H1 (cell line): ENCODE data around the gene RAP1GDS1. TPM values are rescaled to one million over a fixed set of nuclear protein-coding genes. Genes with fewer than 3 reads are reported as not detected.

Source experiments
- CTCF ChIA-PET: fragments of 300-600 bp; sonication (Branson Sonifier 250); formaldehyde crosslinking; loops from one replicate; lab custom pipeline; 2021; ENCODE audit not compliant: partially characterized antibody; lab: Charles Lee
- POLR2A ChIA-PET: fragments of 300-600 bp; sonication (Branson Sonifier 250); formaldehyde crosslinking; loops from one replicate; lab custom pipeline; 2021; ENCODE audit warnings: inconsistent platforms; ENCODE audit not compliant: partially characterized antibody; lab: Charles Lee
- DNase-seq, 2 experiments: peaks; one replicate each; pipeline versions ENCODE4 v3.0.0 to v3.0.0-alpha.2; 2010 to 2022; ENCODE audit warnings: low spot score in 2 of 2, low read depth in 1 of 2, mixed read lengths in 1 of 2
- FAIRE-seq: peaks from 2 replicates; lab custom pipeline; 2011; peaks lifted over from hg19 to GRCh38; lab: Jason Lieb, UNC
- H2AFZ ChIP-seq: 2 replicates; pipeline ENCODE4 v1.8.1; 2012; ENCODE audit warnings: low read length, inconsistent platforms
- H2AK5ac ChIP-seq: 2 replicates; pipeline ENCODE4 v1.6.1; 2013; ENCODE audit warnings: low read depth, low read length
- H2BK120ac ChIP-seq: replicated peaks from 2 replicates; pipeline ENCODE3; 2013; ENCODE audit warnings: low read depth, low read length, inconsistent platforms
- H2BK12ac ChIP-seq: 2 replicates; pipeline ENCODE4 v1.6.1; 2013; ENCODE audit warnings: low read depth, low read length
- H2BK15ac ChIP-seq: 2 replicates; pipeline ENCODE4 v1.6.1; 2013; ENCODE audit warnings: low read length
- H2BK20ac ChIP-seq: 2 replicates; pipeline ENCODE4 v1.6.1; 2013; ENCODE audit warnings: low read length
- H2BK5ac ChIP-seq: 2 replicates; pipeline ENCODE4 v1.6.1; 2013; ENCODE audit warnings: low read depth, low read length
- H3K14ac ChIP-seq: 2 replicates; pipeline ENCODE4 v1.6.1; 2013; ENCODE audit warnings: inconsistent platforms; ENCODE audit not compliant: insufficient read length
- H3K18ac ChIP-seq: 2 replicates; pipeline ENCODE4 v1.6.1; 2013; ENCODE audit warnings: low read length; ENCODE audit errors: extremely low read depth
- H3K23ac ChIP-seq: 2 replicates; pipeline ENCODE4 v1.6.1; 2013; ENCODE audit warnings: inconsistent platforms; ENCODE audit not compliant: insufficient read length
- H3K23me2 ChIP-seq: 2 replicates; pipeline ENCODE4 v1.6.1; 2013; ENCODE audit warnings: low read depth, low read length
- H3K27ac ChIP-seq: 2 replicates; pipeline ENCODE4 v1.6.1; 2011; ENCODE audit warnings: low read depth, low read length, inconsistent platforms
- H3K27me3 ChIP-seq, 4 experiments: replicated peaks in 1 of 4; 1 replicate in 1 of 4; 2 replicates in 3 of 4; pipeline versions ENCODE4 v1.6.1 to v1.8.1; 2011 to 2013; ENCODE audit warnings: low read length in 3 of 4, mild to moderate bottlenecking in 3 of 4, inconsistent platforms in 2 of 4, mixed read lengths in 2 of 4, moderate library complexity in 1 of 4; ENCODE audit not compliant: control insufficient read depth in 3 of 4, insufficient read depth in 3 of 4; ENCODE audit errors: extremely low read depth in 1 of 4
- H3K36me3 ChIP-seq, 4 experiments: 2 replicates each; pipeline versions ENCODE4 v1.6.1 to v1.8.1; 2011 to 2013; ENCODE audit warnings: mild to moderate bottlenecking in 4 of 4, low read length in 3 of 4, moderate library complexity in 2 of 4, control low read depth in 1 of 4, inconsistent platforms in 1 of 4; ENCODE audit not compliant: insufficient read depth in 4 of 4, control insufficient read depth in 2 of 4
- H3K4ac ChIP-seq: replicated peaks from 2 replicates; pipeline ENCODE3; 2013; ENCODE audit warnings: low read length, low read depth, mixed read lengths, inconsistent platforms; ENCODE audit not compliant: insufficient read length
- H3K4me1 ChIP-seq, 4 experiments: replicated peaks in 1 of 4; 1 replicate in 1 of 4; 2 replicates in 3 of 4; pipeline versions ENCODE4 v1.6.1 to v1.8.1; 2011 to 2013; ENCODE audit warnings: low read length in 3 of 4, inconsistent platforms in 2 of 4, mixed read lengths in 1 of 4; ENCODE audit not compliant: insufficient read depth in 4 of 4, control insufficient read depth in 3 of 4
- H3K4me2 ChIP-seq, 2 experiments: 2 replicates each; pipeline versions ENCODE4 v1.6.1 to v1.8.1; 2011 to 2013; ENCODE audit warnings: low read depth in 2 of 2, low read length in 2 of 2, control low read depth in 1 of 2, inconsistent platforms in 1 of 2, mild to moderate bottlenecking in 1 of 2; ENCODE audit not compliant: insufficient read depth in 1 of 2
- H3K4me3 ChIP-seq, 4 experiments: fragments of 200-600, 300-600 bp in 1 of 4; sonication (generic), shearing (Covaris generic), sonication (Bioruptor Twin) in 1 of 4; 2 replicates each; pipeline versions ENCODE4 v1.5.1 to v1.8.1; 2011 to 2016; ENCODE audit warnings: low read length in 4 of 4, low read depth in 3 of 4, control low read depth in 2 of 4, inconsistent platforms in 2 of 4, mild to moderate bottlenecking in 2 of 4, mixed read lengths in 1 of 4, moderate library complexity in 1 of 4; ENCODE audit not compliant: insufficient read depth in 2 of 4; ENCODE audit errors: extremely low read depth in 1 of 4
- H3K56ac ChIP-seq: replicated peaks from 2 replicates; pipeline ENCODE3; 2013; ENCODE audit warnings: low read depth, mild to moderate bottlenecking, mixed read lengths, low read length, inconsistent platforms; ENCODE audit not compliant: insufficient read length
- H3K79me1 ChIP-seq: 2 replicates; pipeline ENCODE4 v1.6.1; 2013; ENCODE audit warnings: low read depth, low read length, control low read depth
- H3K79me2 ChIP-seq, 2 experiments: 2 replicates each; pipeline versions ENCODE4 v1.6.1 to v1.8.1; 2012 to 2013; ENCODE audit warnings: low read length in 2 of 2, mild to moderate bottlenecking in 2 of 2, inconsistent platforms in 1 of 2; ENCODE audit not compliant: insufficient read depth in 2 of 2, control insufficient read depth in 1 of 2
- H3K9ac ChIP-seq, 4 experiments: replicated peaks in 1 of 4; 1 replicate in 1 of 4; 2 replicates in 3 of 4; pipeline versions ENCODE4 v1.6.1 to v1.8.1; 2011 to 2013; ENCODE audit warnings: low read depth in 3 of 4, low read length in 3 of 4, control low read depth in 2 of 4, mild to moderate bottlenecking in 2 of 4, moderate library complexity in 2 of 4, inconsistent platforms in 1 of 4; ENCODE audit errors: extremely low read depth in 1 of 4
- H3K9me3 ChIP-seq, 2 experiments: 2 replicates each; pipeline versions ENCODE4 v1.6.1 to v1.8.1; 2012 to 2013; ENCODE audit warnings: mild to moderate bottlenecking in 2 of 2, moderate library complexity in 2 of 2, control low read depth in 1 of 2, inconsistent platforms in 1 of 2, low read depth in 1 of 2, low read length in 1 of 2, mixed read lengths in 1 of 2; ENCODE audit not compliant: insufficient read depth in 2 of 2
- H4K20me1 ChIP-seq, 2 experiments: replicated peaks in 1 of 2; 2 replicates each; pipeline versions ENCODE3 to v1.8.1; 2011 to 2013; ENCODE audit warnings: inconsistent platforms in 2 of 2, low read length in 2 of 2, mild to moderate bottlenecking in 1 of 2; ENCODE audit not compliant: insufficient read depth in 2 of 2, control insufficient read depth in 1 of 2
- H4K5ac ChIP-seq: 2 replicates; pipeline ENCODE4 v1.6.1; 2013; ENCODE audit warnings: low read length, low read depth, mixed read lengths, inconsistent platforms; ENCODE audit not compliant: insufficient read length
- H4K8ac ChIP-seq: 2 replicates; pipeline ENCODE4 v1.8.0; 2013; ENCODE audit warnings: mild to moderate bottlenecking, moderate library complexity, low read length, inconsistent platforms; ENCODE audit not compliant: insufficient read depth; ENCODE audit errors: extremely low read depth
- H4K91ac ChIP-seq: replicated peaks from 2 replicates; pipeline ENCODE3; 2013; ENCODE audit warnings: low read length, mixed read lengths, inconsistent platforms; ENCODE audit not compliant: insufficient read length
- POU5F1 ChIP-seq: IDR thresholded peaks from 2 replicates; pipeline ENCODE4 v1.6.1; 2011; ENCODE audit warnings: low read depth, mild to moderate bottlenecking, low read length, moderate library complexity
- WGBS, 2 experiments: shearing (Covaris generic) in 1 of 2; methylation state at CpG; one replicate each; pipeline versions ENCODE4 v1.1.6 to v1.1.7; 2013 to 2015; ENCODE audit warnings: low lambda C conversion rate in 2 of 2, mixed read lengths in 2 of 2, inconsistent platforms in 1 of 2, low coverage in 1 of 2, missing lambda C conversion rate in 1 of 2; ENCODE audit not compliant: insufficient replicate concordance in 2 of 2, insufficient coverage in 1 of 2, insufficient read length in 1 of 2; ENCODE audit errors: extremely low coverage in 1 of 2, missing lambda C conversion rate in 1 of 2; 5-methylcytosine and 5-hydroxymethylcytosine counted together
- polyA plus RNA-seq, 7 experiments: library from polyadenylated mRNA; depleted of rRNA in 3 of 7; stranded (reverse) in 5 of 7; unstranded in 2 of 7; fragments of >200 nt in 5 of 7; fragments of 200-250 nt in 2 of 7; gene quantifications; 1 replicate in 5 of 7; 2 replicates in 1 of 7; 4 replicates in 1 of 7; pipeline versions ENCODE4 v1.2.1 to v1.2.3, GENCODE V29; 2011 to 2013; ENCODE audit warnings: missing spikeins in 2 of 7, mixed read lengths in 2 of 7
- total RNA-seq: library from RNA; stranded (reverse); fragmentation: NEBNext Ultra II Directional; extraction: Animal tissue kit (Norgen Biotek cat#: 25700); gene quantifications from 2 replicates; pipeline ENCODE4 v1.2.1, GENCODE V29; 2021

RAP1GDS1 gene
- total and polyA plus RNA-seq, 2 of the 8 experiments (the other 6 are each of a cell fraction or from before 2014, with no cell fraction given) = 12.8 to 31.9 TPM

DNA sequence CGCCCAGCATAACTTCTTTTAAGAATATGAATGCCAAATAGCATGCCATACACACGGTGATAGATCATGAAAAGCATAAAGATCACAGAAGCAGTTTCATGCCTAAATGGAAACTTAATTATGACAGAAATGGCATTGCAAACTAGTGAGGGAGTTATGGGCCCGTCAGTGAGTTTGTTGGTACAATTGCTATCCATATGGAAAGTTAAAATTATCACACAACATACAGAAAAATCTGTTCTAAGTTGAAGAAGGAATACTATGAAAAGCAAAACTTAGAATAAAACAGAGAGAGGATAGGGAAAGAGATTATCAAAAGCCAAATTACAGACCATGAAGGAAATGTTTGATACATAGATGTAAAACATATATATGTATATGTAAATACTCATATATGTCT is 30.2 kb upstream of the RAP1GDS1 start:
- no peak overlapping the region for H2BK120ac ChIP-seq
- no peak overlapping the region for H3K9ac ChIP-seq
- H4K91ac ChIP-seq = no peak overlapping the region
- H2AFZ ChIP-seq = no peak overlapping the region
- no peak overlapping the region for H2BK12ac ChIP-seq
- FAIRE-seq (no peak), DNase-seq (no peak)
- no peaks in the 10 kb centered on the region for H3K79me2 ChIP-seq
- no peak overlapping the region for H3K56ac ChIP-seq
- no peaks in the 10 kb centered on the region for H3K23me2 ChIP-seq
- POLR2A ChIA-PET = interaction anchor here (1.8 kb wide), 1 partner anchor 30 kb away, joined by 5 read pairs; the partner anchor contains the start of gene RAP1GDS1
- no peak overlapping the region for H3K23ac ChIP-seq
- H3K14ac ChIP-seq = no peak overlapping the region
- H3K18ac ChIP-seq = no peak overlapping the region
- H4K5ac ChIP-seq = no peak overlapping the region
- no peak overlapping the region for H2BK15ac ChIP-seq
- H3K4me2 ChIP-seq = no peak overlapping the region
- no peak overlapping the region for H2BK20ac ChIP-seq
- H3K9me3 ChIP-seq = no peaks in the 10 kb centered on the region
- no peaks in the 10 kb centered on the region for H3K27me3 ChIP-seq
- no peaks in the 10 kb centered on the region for H3K79me1 ChIP-seq
- H4K20me1 ChIP-seq = no peaks in the 10 kb centered on the region
- H3K4ac ChIP-seq = no peak overlapping the region
- H3K27ac ChIP-seq = no peak overlapping the region
- no peaks in the 10 kb centered on the region for H3K4me1 ChIP-seq
- H3K36me3 ChIP-seq = no peaks in the 10 kb centered on the region
- CTCF ChIA-PET = no interaction called here
- no peak overlapping the region for H2AK5ac ChIP-seq
- H2BK5ac ChIP-seq = no peak overlapping the region
- H4K8ac ChIP-seq = no peak overlapping the region
- 83% methylated on average over 3 of the region's 3 CpGs; no CpG with 5 or more reads in 1 of the 2 experiments for WGBS, 2 experiments
- H3K4me3 ChIP-seq = no peak overlapping the region
- TF ChIP-seq POU5F1 = no peak
